Adrenal gland (tissue), 5 donors: ENCODE results near the gene NRIP2.

Experiments used
- CTCF ChIP-seq, 6 experiments: fragments of 450-650 bp in 4 of 6; fragments of 200-600 bp in 2 of 6; sonication (generic) in 1 of 6; IDR thresholded peaks; 1 replicate in 5 of 6; 2 replicates in 1 of 6; pipeline versions ENCODE4 v1.5.1 to v1.8.0; 2016 to 2021; ENCODE audit warnings: antibody characterized with exemption in 6 of 6, mild to moderate bottlenecking in 2 of 6, moderate library complexity in 1 of 6
- POLR2A ChIP-seq, 2 donors: fragments of 450-650 bp; IDR thresholded peaks; one replicate each; pipeline ENCODE4 v1.6.1; 2017; ENCODE audit warnings: antibody characterized with exemption in 2 of 2, mild to moderate bottlenecking in 2 of 2, moderate library complexity in 1 of 2
- donor health status: DM: no; HTN: no; CAD: no.

DNA sequence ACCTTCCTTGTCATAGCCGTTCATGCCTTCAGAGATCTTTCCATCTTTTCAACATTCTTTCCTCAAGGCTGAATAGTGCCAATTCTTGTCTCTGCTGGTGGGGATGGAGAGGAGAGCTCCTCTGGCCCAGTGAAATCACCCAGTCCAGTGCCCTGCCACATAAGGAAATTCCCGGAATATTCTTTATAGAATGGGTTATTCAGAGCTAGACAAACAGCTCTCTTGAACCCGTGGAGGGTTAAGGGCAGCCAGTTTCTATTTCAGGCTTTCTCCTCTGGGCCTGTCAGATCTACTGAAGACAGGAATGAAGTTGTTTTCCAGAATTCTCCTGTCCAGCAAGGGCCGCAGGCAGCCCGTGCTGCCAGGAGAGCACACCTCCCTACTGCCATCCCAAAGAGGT, 8.1 kb upstream of the NRIP2 start:
- TF ChIP-seq POLR2A (IDR thresholded peaks at IDR 0.05) (no peak), CTCF (IDR thresholded peaks at IDR 0.05) (no peak)
